GM12878 (cell line): Measurements from ENCODE around the gene USP15. TPM values are rescaled to one million over a fixed set of nuclear protein-coding genes. Genes with fewer than 3 reads are reported as not detected.

ENCODE experiments used
- ATAC-seq: fragments of 200-7000 bp; cut with Tn5 transposase; 3 replicates; pipeline ENCODE4 v1.9.1; 2020; ENCODE audit warnings: mild to moderate bottlenecking, moderate library complexity
- BruUV-seq: library from RNA; stranded (reverse); fragments of 400-500 nt; replicated peaks from 2 replicates; lab custom pipeline; 2021; lab: Mats Ljungman, UMichigan
- CTCF ChIA-PET: fragments of 300-600 bp; sonication (Branson Sonifier 250); formaldehyde crosslinking; extraction: SDS; loops from one replicate; lab custom pipeline; 2021; ENCODE audit warnings: inconsistent platforms; lab: Yijun Ruan, JAX
- POLR2A ChIA-PET: fragments of 350-600 bp; formaldehyde crosslinking; extraction: SDS; loops from one replicate; lab custom pipeline; 2021; ENCODE audit warnings: inconsistent platforms; lab: Charles Lee
- RAD21 ChIA-PET: fragments of 300-600 bp; sonication (Branson Sonifier 250); formaldehyde crosslinking; loops from one replicate; lab custom pipeline; 2023; ENCODE audit warnings: antibody characterized with exemption; ENCODE audit not compliant: unreplicated experiment; lab: Charles Lee
- SMC1A ChIA-PET: fragments of 300-600 bp; sonication (Branson Sonifier 250); formaldehyde crosslinking; loops from one replicate; lab custom pipeline; 2023; ENCODE audit not compliant: unreplicated experiment, uncharacterized antibody; lab: Charles Lee
- DNase-seq: peaks from one replicate; pipeline ENCODE4 v3.0.0-alpha.2; 2011; ENCODE audit warnings: low read depth, low spot score
- FAIRE-seq: peaks from 3 replicates; lab custom pipeline; 2011; peaks lifted over from hg19 to GRCh38; lab: Jason Lieb, UNC
- H2AFZ ChIP-seq: 2 replicates; pipeline ENCODE4 v1.6.0; 2011; ENCODE audit warnings: low read depth, low read length, control low read depth; ENCODE audit not compliant: control insufficient read depth
- H3K27ac ChIP-seq: 2 replicates; pipeline ENCODE4 v1.5.1; 2011; ENCODE audit warnings: control low read depth; ENCODE audit not compliant: control insufficient read depth, insufficient read depth
- H3K27me3 ChIP-seq, 2 experiments: replicated peaks in 1 of 2; 2 replicates each; pipeline versions ENCODE4 v1.6.0 to v1.6.1; 2011; ENCODE audit warnings: low read length in 1 of 2; ENCODE audit not compliant: control insufficient read depth in 2 of 2, insufficient read depth in 2 of 2
- H3K36me3 ChIP-seq, 2 experiments: 2 replicates each; pipeline ENCODE4 v1.5.1; 2011; ENCODE audit warnings: low read length in 1 of 2; ENCODE audit not compliant: control insufficient read depth in 2 of 2, insufficient read depth in 2 of 2
- H3K4me1 ChIP-seq: 2 replicates; pipeline ENCODE4 v1.6.1; 2011; ENCODE audit warnings: mild to moderate bottlenecking, low read length, moderate library complexity, mixed read lengths; ENCODE audit not compliant: control insufficient read depth, insufficient read depth
- H3K4me2 ChIP-seq: 2 replicates; pipeline ENCODE4 v1.6.0; 2011; ENCODE audit warnings: control low read depth; ENCODE audit not compliant: control insufficient read depth, insufficient read depth
- H3K4me3 ChIP-seq: fragments of 200-600 bp; sonication (generic); 2 replicates; pipeline ENCODE4 v1.5.1; 2016
- H3K79me2 ChIP-seq: 2 replicates; pipeline ENCODE4 v1.6.0; 2011; ENCODE audit warnings: low read length; ENCODE audit not compliant: control insufficient read depth, insufficient read depth
- H3K9ac ChIP-seq: 2 replicates; pipeline ENCODE4 v1.8.0; 2011; ENCODE audit warnings: low read length, control low read depth, mixed read lengths; ENCODE audit not compliant: control insufficient read depth, insufficient read depth
- H3K9me3 ChIP-seq: replicated peaks from 3 replicates; pipeline ENCODE4 v1.5.1; 2011; ENCODE audit warnings: mild to moderate bottlenecking, low read length; ENCODE audit not compliant: control insufficient read depth, insufficient read depth
- H4K20me1 ChIP-seq: 2 replicates; pipeline ENCODE4 v1.6.0; 2011; ENCODE audit not compliant: control insufficient read depth, insufficient read depth
- CHD2 ChIP-seq: IDR thresholded peaks from 2 replicates; pipeline ENCODE4 v1.6.1; 2011; ENCODE audit warnings: low read depth, low read length, improper control_type of control experiment, borderline replicate concordance
- CREB1 ChIP-seq: IDR thresholded peaks from 2 replicates; pipeline ENCODE4 v1.6.1; 2012; ENCODE audit warnings: low read depth, mild to moderate bottlenecking, inconsistent platforms
- CTCF ChIP-seq, 3 experiments: IDR thresholded peaks in 2 of 3; conservative IDR thresholded peaks in 1 of 3; 2 replicates each; pipeline ENCODE4 v1.5.1; 2011; ENCODE audit warnings: low read depth in 3 of 3, low read length in 3 of 3, mild to moderate bottlenecking in 3 of 3, control low read depth in 2 of 3, moderate library complexity in 2 of 3, inconsistent platforms in 1 of 3, mixed read lengths in 1 of 3; ENCODE audit not compliant: control insufficient read depth in 2 of 3, insufficient read depth in 1 of 3; ENCODE audit errors: extremely low read depth in 1 of 3
- EP300 ChIP-seq, 2 experiments: fragments of 150-350 bp in 1 of 2; IDR thresholded peaks; 2 replicates each; pipeline ENCODE4 v1.6.1; 2011 to 2012; ENCODE audit warnings: low read depth in 2 of 2, low read length in 2 of 2, borderline replicate concordance in 1 of 2, improper control_type of control experiment in 1 of 2, inconsistent platforms in 1 of 2; ENCODE audit not compliant: control insufficient read depth in 1 of 2
- FOS ChIP-seq: IDR thresholded peaks from 3 replicates; pipeline ENCODE4 v1.6.1; 2011; ENCODE audit warnings: borderline replicate concordance; ENCODE audit not compliant: insufficient read length; ENCODE audit errors: extremely low read depth
- GABPA ChIP-seq: IDR thresholded peaks from 2 replicates; pipeline ENCODE4 v1.6.1; 2014; ENCODE audit warnings: antibody characterized with exemption, low read depth, mild to moderate bottlenecking, inconsistent platforms
- HDAC6 ChIP-seq: fragments of 200-600 bp; sonication (generic); IDR thresholded peaks from one replicate; pipeline ENCODE4 v1.8.0; 2017; ENCODE audit warnings: antibody characterized with exemption; ENCODE audit not compliant: unreplicated experiment
- HDGF ChIP-seq: fragments of 450-650 bp; IDR thresholded peaks from 2 replicates; pipeline ENCODE4 v1.6.1; 2016; ENCODE audit warnings: antibody characterized with exemption
- JUND ChIP-seq: IDR thresholded peaks from 2 replicates; pipeline ENCODE4 v1.6.1; 2012; ENCODE audit warnings: low read depth, mild to moderate bottlenecking, low read length, improper control_type of control experiment, moderate library complexity
- MXI1 ChIP-seq: fragments of 150-350 bp; IDR thresholded peaks from 2 replicates; pipeline ENCODE4 v1.6.1; 2011; ENCODE audit warnings: low read depth, mild to moderate bottlenecking, inconsistent platforms, low read length, improper control_type of control experiment
- MYB ChIP-seq: fragments of 150-350 bp; IDR thresholded peaks from 2 replicates; pipeline ENCODE4 v1.6.1; 2014; ENCODE audit warnings: mild to moderate bottlenecking, low read depth, low read length, borderline replicate concordance
- NRF1 ChIP-seq: conservative IDR thresholded peaks from 2 replicates; pipeline ENCODE4 v1.6.1; 2011; ENCODE audit warnings: mild to moderate bottlenecking, low read depth, low read length, improper control_type of control experiment
- SIN3A ChIP-seq: IDR thresholded peaks from 2 replicates; pipeline ENCODE4 v1.6.1; 2012; ENCODE audit warnings: low read depth, low read length, improper control_type of control experiment
- SREBF2 ChIP-seq: IDR thresholded peaks from 2 replicates; pipeline ENCODE4 v1.6.1; 2012; ENCODE audit warnings: mild to moderate bottlenecking, low read length
- ZBTB4 ChIP-seq: fragments of 450-650 bp; formaldehyde crosslinking; IDR thresholded peaks from 2 replicates; pipeline ENCODE4 v1.4.0; 2022; ENCODE audit warnings: mild to moderate bottlenecking, moderate library complexity
- WGBS: methylation state at CpG from one replicate; pipeline ENCODE4 v1.1.6; 2016; ENCODE audit warnings: low lambda C conversion rate; ENCODE audit not compliant: insufficient replicate concordance, insufficient coverage; ENCODE audit errors: missing lambda C conversion rate; 5-methylcytosine and 5-hydroxymethylcytosine counted together
- in situ Hi-C: fragments of 300-500 bp; cut with MboI; formaldehyde crosslinking; loops from 9 replicates; pipeline ENCODE4 v1.14.3; 2018; ENCODE audit warnings: mixed read lengths
- intact Hi-C: fragments of 100-400 bp; cut with micrococcal nuclease; formaldehyde crosslinking; loops from one replicate; pipeline ENCODE4 v1.14.2; 2022; ENCODE audit not compliant: unreplicated experiment
- polyA plus RNA-seq, 11 experiments: library from polyadenylated mRNA; depleted of rRNA in 4 of 11; unstranded in 6 of 11; stranded (reverse) in 5 of 11; fragments of >200 nt; fragmentation: Nextera tagmentation in 4 of 11; fragmentation: Illumina TruSeq in 1 of 11; extraction: Ambion mirVana in 4 of 11; extraction: Trizol in 1 of 11; gene quantifications; 1 replicate in 1 of 11; 2 replicates in 10 of 11; pipeline versions ENCODE4 v1.2.1 to v1.2.3, GENCODE V29; 2011 to 2016; ENCODE audit warnings: inconsistent platforms in 2 of 11, missing spikeins in 2 of 11, low read depth in 1 of 11
- total RNA-seq, 4 experiments: library from RNA; depleted of rRNA in 3 of 4; stranded (reverse); fragments of >200 nt in 3 of 4; fragmentation: Illumina TruSeq in 1 of 4; extraction: Trizol in 1 of 4; gene quantifications; 2 replicates each; pipeline versions ENCODE4 v1.2.1 to v1.2.3, GENCODE V29; 2013 to 2021
- TF ChIP-seq, protein P1 (sequence below): fragments of 450-650 bp; IDR thresholded peaks from 2 replicates; pipeline ENCODE4 v1.6.1; 2017; ENCODE audit warnings: mild to moderate bottlenecking, low read depth, inconsistent platforms; ENCODE audit not compliant: poor library complexity, severe bottlenecking

The USP15 gene
- total and polyA plus RNA-seq, 10 of the 15 experiments (the other 5 are each of a cell fraction or from before 2014, with no cell fraction given) = 57.6 to 101 (median 90.2) TPM

DNA sequence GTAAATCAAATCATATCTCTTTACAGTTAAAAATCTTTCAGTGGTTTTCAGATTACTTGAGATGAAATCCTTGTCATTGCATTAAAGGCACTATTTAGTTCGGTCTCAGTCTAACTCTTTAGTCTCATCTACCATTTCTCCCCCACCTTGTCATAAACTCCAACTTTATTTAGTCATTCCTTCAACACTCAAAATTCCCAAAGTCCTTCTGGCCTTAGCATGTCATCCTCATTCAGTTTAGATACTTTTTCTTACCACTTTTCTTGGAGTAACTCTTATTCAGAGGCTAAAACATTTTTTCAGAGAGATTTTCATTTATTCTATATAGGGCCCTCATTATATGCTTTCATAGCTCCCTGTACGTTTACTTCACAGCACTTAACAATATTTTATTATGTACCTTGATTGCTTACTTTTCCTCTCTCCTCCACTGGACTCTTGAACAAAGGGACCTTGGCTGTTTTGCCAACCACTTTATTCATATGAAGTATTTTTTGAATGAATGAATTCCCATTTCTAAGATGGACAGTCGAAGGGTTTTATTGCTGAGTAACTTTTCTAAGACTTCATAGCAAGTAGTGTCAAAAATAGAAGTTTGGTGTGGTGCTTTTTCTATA lies 12.8 kb downstream of the USP15 start:
- Histone ChIP-seq H3K27ac (no peak overlapping the region), H3K79me2 (peaks cover 98% of the 10 kb centered on the region), H3K9me3 (no peaks in the 10 kb centered on the region; the same call in 1 of the 3 replicates), H2AFZ (no peak overlapping the region), H3K4me3 (no peak overlapping the region), H3K9ac (no peak overlapping the region), H3K27me3 (no peaks in the 10 kb centered on the region), H3K36me3 (peaks cover 0 to 1% of the 10 kb centered on the region in 2 experiments; a peak in 2 of 4 replicates), H3K4me2 (no peak overlapping the region), H3K4me1 (peaks cover 6% of the 10 kb centered on the region; the same call in 1 of the 2 replicates), H4K20me1 (no peaks in the 10 kb centered on the region)
- no peak for TF ChIP-seq MYB
- TF ChIP-seq GABPA = no peak
- no peak for TF ChIP-seq EP300 (IDR thresholded peaks at IDR 0.05; ENCODE audit: borderline replicate concordance in 1 of 2, control insufficient read depth in 1 of 2, low read depth in 2 of 2, low read length in 2 of 2)
- no peak for TF ChIP-seq CTCF (IDR thresholded peaks at IDR 0.05 in 2 of 3, conservative IDR thresholded peaks at IDR 0.05 in 1 of 3; ENCODE audit: control insufficient read depth in 2 of 3, extremely low read depth in 1 of 3, insufficient read depth in 1 of 3, low read depth in 3 of 3, low read length in 3 of 3)
- no peak for TF ChIP-seq SIN3A
- no peak for TF ChIP-seq HDAC6
- no peak for TF ChIP-seq NRF1
- TF ChIP-seq CHD2 = no peak
- TF ChIP-seq FOS = no peak
- no peak for TF ChIP-seq ZBTB4 (CRISPR knock-in tag)
- TF ChIP-seq MXI1 = no peak
- no peak for TF ChIP-seq SREBF2
- TF ChIP-seq HDGF = no peak
- TF ChIP-seq, protein P1, sequence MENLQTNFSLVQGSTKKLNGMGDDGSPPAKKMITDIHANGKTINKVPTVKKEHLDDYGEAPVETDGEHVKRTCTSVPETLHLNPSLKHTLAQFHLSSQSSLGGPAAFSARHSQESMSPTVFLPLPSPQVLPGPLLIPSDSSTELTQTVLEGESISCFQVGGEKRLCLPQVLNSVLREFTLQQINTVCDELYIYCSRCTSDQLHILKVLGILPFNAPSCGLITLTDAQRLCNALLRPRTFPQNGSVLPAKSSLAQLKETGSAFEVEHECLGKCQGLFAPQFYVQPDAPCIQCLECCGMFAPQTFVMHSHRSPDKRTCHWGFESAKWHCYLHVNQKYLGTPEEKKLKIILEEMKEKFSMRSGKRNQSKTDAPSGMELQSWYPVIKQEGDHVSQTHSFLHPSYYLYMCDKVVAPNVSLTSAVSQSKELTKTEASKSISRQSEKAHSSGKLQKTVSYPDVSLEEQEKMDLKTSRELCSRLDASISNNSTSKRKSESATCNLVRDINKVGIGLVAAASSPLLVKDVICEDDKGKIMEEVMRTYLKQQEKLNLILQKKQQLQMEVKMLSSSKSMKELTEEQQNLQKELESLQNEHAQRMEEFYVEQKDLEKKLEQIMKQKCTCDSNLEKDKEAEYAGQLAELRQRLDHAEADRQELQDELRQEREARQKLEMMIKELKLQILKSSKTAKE = no peak
- TF ChIP-seq JUND = no peak
- TF ChIP-seq CREB1 = no peak
- SMC1A ChIA-PET = interaction anchor here (1.6 kb wide), 1 partner anchor 8 kb away, joined by 5 read pairs; no protein-coding TSS in a partner anchor
- RAD21 ChIA-PET = no interaction called here
- POLR2A ChIA-PET = no interaction called here
- WGBS = 48% methylated on average over 3 of the region's 3 CpGs
- intact Hi-C loops (no loop called here), in situ Hi-C loops (no loop called here)
- BruUV-seq = no TSS peak
- DNase-seq = no peak
- CTCF ChIA-PET = no interaction called here
- ATAC-seq = no peak
- FAIRE-seq = no peak
